Stimulated activated CD4-positive, alpha-beta T cell treated with anti-CD3 and anti-CD28 coated beads, TNF-alpha, amount 100 ng/mL, for 48 hours (primary cell): ENCODE results near the gene ANKRD34C.
"Not testable (repeated sequence)": the region's sequence is repeated elsewhere in the genome, so short reads cannot be mapped to it uniquely, and the experiment has no call there.

Source experiments
- DNase-seq, 3 donors: peaks; one replicate each; pipeline ENCODE4 v3.0.0-alpha.2; 2020; ENCODE audit warnings: low read depth in 3 of 3

The ANKRD34C gene

GRCh38 chr15:79310985-79311900 is 28.7 kb downstream of the ANKRD34C start, which contains the start of gene TMED3:
TSS of gene TMED3 (plus strand) at chr15:79311112. CDS start at chr15:79311250, 138 bp downstream.
- peak; percentile 59 to 74 (median 70) for DNase-seq

GRCh38 chr15:79311901-79312553 is 29.5 kb downstream of the ANKRD34C start:
- DNase-seq: no peak

GRCh38 chr15:79314186-79314585 is 31.7 kb downstream of the ANKRD34C start:
- no peak for DNase-seq

- no peak for DNase-seq
Observed at GRCh38 chr15:79314811-79315210, 32.3 kb downstream of the ANKRD34C start.

- no peak for DNase-seq
Observed at GRCh38 chr15:79315623-79316328, 33.3 kb downstream of the ANKRD34C start.

- no peak for DNase-seq
Observed at GRCh38 chr15:79316864-79317263, 34.3 kb downstream of the ANKRD34C start.

- DNase-seq: not testable (repeated sequence)
Observed at GRCh38 chr15:79319973-79320372, 37.5 kb downstream of the ANKRD34C start.

- no peak for DNase-seq
Observed at GRCh38 chr15:79321876-79322275, 39.4 kb downstream of the ANKRD34C start.

- no peak for DNase-seq
Observed at GRCh38 chr15:79322306-79322705, 39.8 kb downstream of the ANKRD34C start.

- DNase-seq: no peak
Observed at GRCh38 chr15:79322945-79323344, 40.4 kb downstream of the ANKRD34C start.

GRCh38 chr15:79329171-79329611 is 46.7 kb downstream of the ANKRD34C start:
- DNase-seq: no peak
